Measurements from ENCODE around the gene APLP1. TPM values are rescaled to one million over a fixed set of nuclear protein-coding genes. Genes with fewer than 3 reads are reported as not detected.

Gene APLP1
- polyA plus RNA-seq, 1 donor (not counting 4 experiments of a cell fraction or from before 2014, with no cell fraction given): 0.50 TPM

GRCh38 chr19:35844482-35845214, 23.7 kb upstream of the APLP1 start:
- H3K4me3 ChIP-seq (ENCODE audit: control insufficient read depth in 2 of 3, extremely low read depth in 1 of 3, insufficient read depth in 2 of 3, low read depth in 1 of 3, low read length in 3 of 3): peak overlapping the region in 1 of 3 experiments; percentile 60
- FAIRE-seq (no peak), DNase-seq (ENCODE audit: low read depth, low spot score) (no peak)
- peaks cover 3% of the 10 kb centered on the region for H3K4me1 ChIP-seq (ENCODE audit: control insufficient read depth, extremely low read depth, insufficient read depth, low read length)
- H3K27me3 ChIP-seq (ENCODE audit: control insufficient read depth, extremely low read depth, insufficient read depth, low read length): peaks cover 38% of the 10 kb centered on the region
- H2AFZ ChIP-seq (ENCODE audit: control insufficient read depth, low read length): no peak overlapping the region
- dilution Hi-C loops (cut with MboI; ENCODE audit: extremely low pct_ligation_motif_present, low sequenced_read_pairs): no loop called here
- TF ChIP-seq EZH2 (IDR thresholded peaks at IDR 0.05; ENCODE audit: low read length) (no peak), CTCF (optimal IDR thresholded peaks at IDR 0.05 in 1 of 3, IDR thresholded peaks at IDR 0.05 in 1 of 3, conservative IDR thresholded peaks at IDR 0.05 in 1 of 3; ENCODE audit: extremely low read depth in 1 of 3, insufficient read depth in 2 of 3, low read length in 3 of 3) (no peak)
- H3K79me2 ChIP-seq (ENCODE audit: control insufficient read depth, insufficient read depth, low read length): no peaks in the 10 kb centered on the region
- H3K9me3 ChIP-seq (ENCODE audit: control insufficient read depth, low read depth, low read length): no peaks in the 10 kb centered on the region
- no peak overlapping the region for H3K27ac ChIP-seq (ENCODE audit: control insufficient read depth, insufficient read depth, low read length)
- H3K36me3 ChIP-seq (ENCODE audit: control insufficient read depth in 2 of 2, extremely low read depth in 1 of 2, insufficient read depth in 2 of 2, low read length in 2 of 2): no peaks in the 10 kb centered on the region
- no peak overlapping the region for H3K9ac ChIP-seq (ENCODE audit: control insufficient read depth, extremely low read depth, insufficient read depth, low read length)
- H4K20me1 ChIP-seq (ENCODE audit: control insufficient read depth, extremely low read depth, insufficient read depth, low read length): no peaks in the 10 kb centered on the region
- H3K9me1 ChIP-seq (ENCODE audit: control insufficient read depth, extremely low read depth, insufficient read depth, low read length): no peaks in the 10 kb centered on the region
- H3K4me2 ChIP-seq (ENCODE audit: control insufficient read depth, extremely low read depth, insufficient read depth, low read depth, low read length): peak overlapping the region; percentile 74

GRCh38 chr19:35845215-35846037, 22.9 kb upstream of the APLP1 start:
- dilution Hi-C loops (cut with MboI; ENCODE audit: extremely low pct_ligation_motif_present, low sequenced_read_pairs): no loop called here
- FAIRE-seq: no peak

More at GRCh38 chr19:35845215-35846037, 22.9 kb upstream of the APLP1 start:
- peak overlapping the region; percentile 22 to 60 (median 35) for H3K4me3 ChIP-seq (ENCODE audit: control insufficient read depth in 2 of 3, extremely low read depth in 1 of 3, insufficient read depth in 2 of 3, low read depth in 1 of 3, low read length in 3 of 3)
- no peaks in the 10 kb centered on the region for H3K79me2 ChIP-seq (ENCODE audit: control insufficient read depth, insufficient read depth, low read length)
- peaks cover 39% of the 10 kb centered on the region for H3K27me3 ChIP-seq (ENCODE audit: control insufficient read depth, extremely low read depth, insufficient read depth, low read length)
- H3K36me3 ChIP-seq (ENCODE audit: control insufficient read depth in 2 of 2, extremely low read depth in 1 of 2, insufficient read depth in 2 of 2, low read length in 2 of 2): no peaks in the 10 kb centered on the region
- no peak for TF ChIP-seq EZH2 (IDR thresholded peaks at IDR 0.05; ENCODE audit: low read length)
- TF ChIP-seq CTCF (optimal IDR thresholded peaks at IDR 0.05 in 1 of 3, IDR thresholded peaks at IDR 0.05 in 1 of 3, conservative IDR thresholded peaks at IDR 0.05 in 1 of 3; ENCODE audit: extremely low read depth in 1 of 3, insufficient read depth in 2 of 3, low read length in 3 of 3): no peak
- peak overlapping the region; percentile 37 for H2AFZ ChIP-seq (ENCODE audit: control insufficient read depth, low read length)
- no peak for DNase-seq (ENCODE audit: low read depth, low spot score)
- H3K9me3 ChIP-seq (ENCODE audit: control insufficient read depth, low read depth, low read length): no peaks in the 10 kb centered on the region
- H4K20me1 ChIP-seq (ENCODE audit: control insufficient read depth, extremely low read depth, insufficient read depth, low read length): no peaks in the 10 kb centered on the region
- no peak overlapping the region for H3K27ac ChIP-seq (ENCODE audit: control insufficient read depth, insufficient read depth, low read length)
- no peak overlapping the region for H3K9ac ChIP-seq (ENCODE audit: control insufficient read depth, extremely low read depth, insufficient read depth, low read length)
- no peaks in the 10 kb centered on the region for H3K9me1 ChIP-seq (ENCODE audit: control insufficient read depth, extremely low read depth, insufficient read depth, low read length)
- peak overlapping the region; percentile 74 for H3K4me2 ChIP-seq (ENCODE audit: control insufficient read depth, extremely low read depth, insufficient read depth, low read depth, low read length)
- peaks cover 3% of the 10 kb centered on the region for H3K4me1 ChIP-seq (ENCODE audit: control insufficient read depth, extremely low read depth, insufficient read depth, low read length)

Measured in keratinocyte (primary cell).